GM12878 (cell line): ENCODE measurements around the gene HCN1. TPM values are rescaled to one million over a fixed set of nuclear protein-coding genes. Genes with fewer than 3 reads are reported as not detected.

Experiments
- ATAC-seq: fragments of 200-7000 bp; cut with Tn5 transposase; 3 replicates; pipeline ENCODE4 v1.9.1; 2020; ENCODE audit warnings: mild to moderate bottlenecking, moderate library complexity
- BruUV-seq: library from RNA; stranded (reverse); fragments of 400-500 nt; replicated peaks from 2 replicates; lab custom pipeline; 2021; lab: Mats Ljungman, UMichigan
- CTCF ChIA-PET: fragments of 300-600 bp; sonication (Branson Sonifier 250); formaldehyde crosslinking; extraction: SDS; loops from one replicate; lab custom pipeline; 2021; ENCODE audit warnings: inconsistent platforms; lab: Yijun Ruan, JAX
- POLR2A ChIA-PET: fragments of 350-600 bp; formaldehyde crosslinking; extraction: SDS; loops from one replicate; lab custom pipeline; 2021; ENCODE audit warnings: inconsistent platforms; lab: Charles Lee
- RAD21 ChIA-PET: fragments of 300-600 bp; sonication (Branson Sonifier 250); formaldehyde crosslinking; loops from one replicate; lab custom pipeline; 2023; ENCODE audit warnings: antibody characterized with exemption; ENCODE audit not compliant: unreplicated experiment; lab: Charles Lee
- SMC1A ChIA-PET: fragments of 300-600 bp; sonication (Branson Sonifier 250); formaldehyde crosslinking; loops from one replicate; lab custom pipeline; 2023; ENCODE audit not compliant: unreplicated experiment, uncharacterized antibody; lab: Charles Lee
- DNase-seq: peaks from one replicate; pipeline ENCODE4 v3.0.0-alpha.2; 2011; ENCODE audit warnings: low read depth, low spot score
- FAIRE-seq: peaks from 3 replicates; lab custom pipeline; 2011; peaks lifted over from hg19 to GRCh38; lab: Jason Lieb, UNC
- H2AFZ ChIP-seq: 2 replicates; pipeline ENCODE4 v1.6.0; 2011; ENCODE audit warnings: low read depth, low read length, control low read depth; ENCODE audit not compliant: control insufficient read depth
- H3K27ac ChIP-seq: 2 replicates; pipeline ENCODE4 v1.5.1; 2011; ENCODE audit warnings: control low read depth; ENCODE audit not compliant: control insufficient read depth, insufficient read depth
- H3K27me3 ChIP-seq, 2 experiments: replicated peaks in 1 of 2; 2 replicates each; pipeline versions ENCODE4 v1.6.0 to v1.6.1; 2011; ENCODE audit warnings: low read length in 1 of 2; ENCODE audit not compliant: control insufficient read depth in 2 of 2, insufficient read depth in 2 of 2
- H3K36me3 ChIP-seq, 2 experiments: 2 replicates each; pipeline ENCODE4 v1.5.1; 2011; ENCODE audit warnings: low read length in 1 of 2; ENCODE audit not compliant: control insufficient read depth in 2 of 2, insufficient read depth in 2 of 2
- H3K4me1 ChIP-seq: 2 replicates; pipeline ENCODE4 v1.6.1; 2011; ENCODE audit warnings: mild to moderate bottlenecking, low read length, moderate library complexity, mixed read lengths; ENCODE audit not compliant: control insufficient read depth, insufficient read depth
- H3K4me2 ChIP-seq: 2 replicates; pipeline ENCODE4 v1.6.0; 2011; ENCODE audit warnings: control low read depth; ENCODE audit not compliant: control insufficient read depth, insufficient read depth
- H3K4me3 ChIP-seq: fragments of 200-600 bp; sonication (generic); 2 replicates; pipeline ENCODE4 v1.5.1; 2016
- H3K79me2 ChIP-seq: 2 replicates; pipeline ENCODE4 v1.6.0; 2011; ENCODE audit warnings: low read length; ENCODE audit not compliant: control insufficient read depth, insufficient read depth
- H3K9ac ChIP-seq: 2 replicates; pipeline ENCODE4 v1.8.0; 2011; ENCODE audit warnings: low read length, control low read depth, mixed read lengths; ENCODE audit not compliant: control insufficient read depth, insufficient read depth
- H3K9me3 ChIP-seq: replicated peaks from 3 replicates; pipeline ENCODE4 v1.5.1; 2011; ENCODE audit warnings: mild to moderate bottlenecking, low read length; ENCODE audit not compliant: control insufficient read depth, insufficient read depth
- H4K20me1 ChIP-seq: 2 replicates; pipeline ENCODE4 v1.6.0; 2011; ENCODE audit not compliant: control insufficient read depth, insufficient read depth
- ETV6 ChIP-seq, 2 experiments: fragments of 450-650 bp in 1 of 2; IDR thresholded peaks in 1 of 2; conservative IDR thresholded peaks in 1 of 2; 2 replicates each; pipeline ENCODE4 v1.6.1; 2014; ENCODE audit warnings: antibody characterized with exemption in 1 of 2, borderline replicate concordance in 1 of 2, low read depth in 1 of 2, mild to moderate bottlenecking in 1 of 2, moderate library complexity in 1 of 2
- HDAC2 ChIP-seq: fragments of 200-600 bp; sonication (generic); IDR thresholded peaks from 2 replicates; pipeline ENCODE4 v1.6.1; 2017
- IKZF2 ChIP-seq, 2 experiments: fragments of 450-650 bp; IDR thresholded peaks; 2 replicates each; pipeline ENCODE4 v1.6.1; 2017; ENCODE audit warnings: mild to moderate bottlenecking in 2 of 2, moderate library complexity in 2 of 2
- IRF4 ChIP-seq: IDR thresholded peaks from 2 replicates; pipeline ENCODE4 v1.6.1; 2011; ENCODE audit warnings: low read depth, low read length
- POLR2A ChIP-seq: IDR thresholded peaks from 2 replicates; pipeline ENCODE4 v1.6.1; 2011; ENCODE audit warnings: low read depth, mild to moderate bottlenecking, low read length
- RAD21 ChIP-seq: IDR thresholded peaks from 2 replicates; pipeline ENCODE4 v1.6.1; 2011; ENCODE audit warnings: mild to moderate bottlenecking, low read depth, low read length, moderate library complexity; ENCODE audit not compliant: insufficient read depth
- RCOR1 ChIP-seq: conservative IDR thresholded peaks from 2 replicates; pipeline ENCODE4 v1.6.1; 2012; ENCODE audit warnings: low read depth, low read length, improper control_type of control experiment
- SIX5 ChIP-seq: IDR thresholded peaks from 2 replicates; pipeline ENCODE4 v1.6.1; 2011; ENCODE audit warnings: mild to moderate bottlenecking, low read depth, low read length, moderate library complexity; ENCODE audit not compliant: severe bottlenecking
- SMAD5 ChIP-seq: IDR thresholded peaks from 2 replicates; pipeline ENCODE4 v1.6.1; 2016; ENCODE audit warnings: antibody characterized with exemption, low read depth
- SP1 ChIP-seq: IDR thresholded peaks from one replicate; pipeline ENCODE4 v1.6.1; 2011; ENCODE audit warnings: low read depth, low read length
- SUPT20H ChIP-seq: IDR thresholded peaks from 2 replicates; pipeline ENCODE4 v1.6.1; 2011; ENCODE audit warnings: low read depth, mild to moderate bottlenecking, low read length, moderate library complexity, borderline replicate concordance; ENCODE audit not compliant: control insufficient read depth
- TCF12 ChIP-seq: IDR thresholded peaks from 2 replicates; pipeline ENCODE4 v1.6.1; 2011; ENCODE audit warnings: low read depth, mild to moderate bottlenecking, low read length
- YY1 ChIP-seq: IDR thresholded peaks from 2 replicates; pipeline ENCODE4 v1.6.1; 2011; ENCODE audit warnings: low read depth, mild to moderate bottlenecking, low read length
- WGBS: methylation state at CpG from one replicate; pipeline ENCODE4 v1.1.6; 2016; ENCODE audit warnings: low lambda C conversion rate; ENCODE audit not compliant: insufficient replicate concordance, insufficient coverage; ENCODE audit errors: missing lambda C conversion rate; 5-methylcytosine and 5-hydroxymethylcytosine counted together
- in situ Hi-C: fragments of 300-500 bp; cut with MboI; formaldehyde crosslinking; loops from 9 replicates; pipeline ENCODE4 v1.14.3; 2018; ENCODE audit warnings: mixed read lengths
- intact Hi-C: fragments of 100-400 bp; cut with micrococcal nuclease; formaldehyde crosslinking; loops from one replicate; pipeline ENCODE4 v1.14.2; 2022; ENCODE audit not compliant: unreplicated experiment
- polyA plus RNA-seq, 11 experiments: library from polyadenylated mRNA; depleted of rRNA in 4 of 11; unstranded in 6 of 11; stranded (reverse) in 5 of 11; fragments of >200 nt; fragmentation: Nextera tagmentation in 4 of 11; fragmentation: Illumina TruSeq in 1 of 11; extraction: Ambion mirVana in 4 of 11; extraction: Trizol in 1 of 11; gene quantifications; 1 replicate in 1 of 11; 2 replicates in 10 of 11; pipeline versions ENCODE4 v1.2.1 to v1.2.3, GENCODE V29; 2011 to 2016; ENCODE audit warnings: inconsistent platforms in 2 of 11, missing spikeins in 2 of 11, low read depth in 1 of 11
- total RNA-seq, 4 experiments: library from RNA; depleted of rRNA in 3 of 4; stranded (reverse); fragments of >200 nt in 3 of 4; fragmentation: Illumina TruSeq in 1 of 4; extraction: Trizol in 1 of 4; gene quantifications; 2 replicates each; pipeline versions ENCODE4 v1.2.1 to v1.2.3, GENCODE V29; 2013 to 2021
- TF ChIP-seq, protein P1 (sequence below): fragments of 450-650 bp; IDR thresholded peaks from 2 replicates; pipeline ENCODE4 v1.6.1; 2018; ENCODE audit warnings: borderline replicate concordance, mild to moderate bottlenecking; ENCODE audit not compliant: partially characterized antibody
- TF ChIP-seq, protein P2 (sequence below): fragments of 150-350 bp; IDR thresholded peaks from 2 replicates; pipeline ENCODE4 v1.6.1; 2016; ENCODE audit warnings: low read depth, low read length

The HCN1 gene
- total and polyA plus RNA-seq, 10 of the 15 experiments (the other 5 are each of a cell fraction or from before 2014, with no cell fraction given): not detected

DNA sequence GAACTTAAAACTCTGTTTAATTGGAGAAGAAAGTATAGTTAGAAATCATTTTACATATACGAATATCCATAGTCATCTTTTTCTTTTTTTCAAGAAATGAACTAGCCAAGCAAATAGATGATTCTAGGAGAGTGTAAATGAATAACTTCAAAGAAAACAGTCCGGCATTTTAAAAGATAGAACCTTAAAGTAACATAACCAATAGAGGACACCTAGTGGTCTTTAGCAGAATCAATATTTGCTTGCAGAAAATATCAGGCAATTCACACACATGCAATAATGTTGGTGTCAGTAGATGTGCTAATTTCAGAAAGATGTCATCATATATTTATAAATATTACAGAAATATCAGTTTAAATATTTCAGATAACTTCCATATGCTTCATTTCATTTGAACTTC lies 57.1 kb downstream of the HCN1 start (continued):
- TF ChIP-seq ETV6 (conservative IDR thresholded peaks at IDR 0.05 in 1 of 2, IDR thresholded peaks at IDR 0.05 in 1 of 2; ENCODE audit: borderline replicate concordance in 1 of 2, low read depth in 1 of 2) (no peak), SP1 (no peak)

DNA sequence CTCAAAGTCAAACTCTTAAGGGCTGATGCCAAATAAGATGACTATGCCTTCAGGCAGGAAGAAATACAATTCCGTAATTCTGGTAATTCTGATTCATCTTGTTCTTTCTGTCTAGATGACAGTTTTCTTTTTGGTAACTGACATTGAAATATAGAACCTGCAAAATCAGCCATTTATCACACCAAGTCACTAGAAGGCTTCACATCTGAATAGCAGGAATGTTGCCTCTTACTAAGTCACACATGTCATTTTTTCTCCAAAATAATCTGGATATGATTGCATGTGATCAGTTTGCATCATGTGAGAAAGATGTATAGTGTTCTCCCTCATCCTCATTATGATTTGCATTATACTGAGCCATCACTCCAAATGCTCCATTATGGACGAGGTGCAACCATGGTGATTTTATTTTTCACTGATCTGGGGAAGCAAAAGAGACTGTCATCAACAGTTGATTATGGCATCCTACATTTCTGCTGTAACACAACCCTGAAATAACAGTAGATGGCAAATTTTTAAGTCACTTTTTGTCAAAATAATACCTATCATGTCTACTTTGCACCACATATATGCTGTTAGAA lies 69.0 kb downstream of the HCN1 start:
- DNase-seq: no peak
- Histone ChIP-seq H3K4me1 (no peaks in the 10 kb centered on the region), H3K9me3 (no peaks in the 10 kb centered on the region), H3K9ac (no peak overlapping the region), H3K4me3 (no peak overlapping the region), H3K36me3 (no peaks in the 10 kb centered on the region), H3K27me3 (no peaks in the 10 kb centered on the region), H2AFZ (no peak overlapping the region), H3K79me2 (no peaks in the 10 kb centered on the region), H3K4me2 (no peak overlapping the region), H4K20me1 (no peaks in the 10 kb centered on the region), H3K27ac (no peak overlapping the region)
- WGBS: 7% methylated on average over 2 of the region's 2 CpGs
- ChIA-PET POLR2A (no interaction called here), SMC1A (no interaction called here), RAD21 (no interaction called here), CTCF (no interaction called here)
- ATAC-seq: no peak
- no TSS peak for BruUV-seq
- no peak for FAIRE-seq
- in situ Hi-C loops (no loop called here), intact Hi-C loops (no loop called here)
- TF ChIP-seq IKZF2 (IDR thresholded peaks at IDR 0.05): no peak
- TF ChIP-seq IRF4: no peak
- TF ChIP-seq YY1: no peak
- TF ChIP-seq SIX5: no peak
- no peak for TF ChIP-seq HDAC2
- no peak for TF ChIP-seq SMAD5
- no peak for TF ChIP-seq RAD21
- no peak for TF ChIP-seq SUPT20H
- TF ChIP-seq, protein P1, sequence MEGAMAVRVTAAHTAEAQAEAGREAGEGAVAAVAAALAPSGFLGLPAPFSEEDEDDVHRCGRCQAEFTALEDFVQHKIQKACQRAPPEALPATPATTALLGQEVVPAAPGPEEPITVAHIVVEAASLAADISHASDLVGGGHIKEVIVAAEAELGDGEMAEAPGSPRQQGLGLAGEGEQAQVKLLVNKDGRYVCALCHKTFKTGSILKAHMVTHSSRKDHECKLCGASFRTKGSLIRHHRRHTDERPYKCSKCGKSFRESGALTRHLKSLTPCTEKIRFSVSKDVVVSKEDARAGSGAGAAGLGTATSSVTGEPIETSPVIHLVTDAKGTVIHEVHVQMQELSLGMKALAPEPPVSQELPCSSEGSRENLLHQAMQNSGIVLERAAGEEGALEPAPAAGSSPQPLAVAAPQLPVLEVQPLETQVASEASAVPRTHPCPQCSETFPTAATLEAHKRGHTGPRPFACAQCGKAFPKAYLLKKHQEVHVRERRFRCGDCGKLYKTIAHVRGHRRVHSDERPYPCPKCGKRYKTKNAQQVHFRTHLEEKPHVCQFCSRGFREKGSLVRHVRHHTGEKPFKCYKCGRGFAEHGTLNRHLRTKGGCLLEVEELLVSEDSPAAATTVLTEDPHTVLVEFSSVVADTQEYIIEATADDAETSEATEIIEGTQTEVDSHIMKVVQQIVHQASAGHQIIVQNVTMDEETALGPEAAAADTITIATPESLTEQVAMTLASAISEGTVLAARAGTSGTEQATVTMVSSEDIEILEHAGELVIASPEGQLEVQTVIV: no peak
- no peak for TF ChIP-seq POLR2A
- TF ChIP-seq, protein P2, sequence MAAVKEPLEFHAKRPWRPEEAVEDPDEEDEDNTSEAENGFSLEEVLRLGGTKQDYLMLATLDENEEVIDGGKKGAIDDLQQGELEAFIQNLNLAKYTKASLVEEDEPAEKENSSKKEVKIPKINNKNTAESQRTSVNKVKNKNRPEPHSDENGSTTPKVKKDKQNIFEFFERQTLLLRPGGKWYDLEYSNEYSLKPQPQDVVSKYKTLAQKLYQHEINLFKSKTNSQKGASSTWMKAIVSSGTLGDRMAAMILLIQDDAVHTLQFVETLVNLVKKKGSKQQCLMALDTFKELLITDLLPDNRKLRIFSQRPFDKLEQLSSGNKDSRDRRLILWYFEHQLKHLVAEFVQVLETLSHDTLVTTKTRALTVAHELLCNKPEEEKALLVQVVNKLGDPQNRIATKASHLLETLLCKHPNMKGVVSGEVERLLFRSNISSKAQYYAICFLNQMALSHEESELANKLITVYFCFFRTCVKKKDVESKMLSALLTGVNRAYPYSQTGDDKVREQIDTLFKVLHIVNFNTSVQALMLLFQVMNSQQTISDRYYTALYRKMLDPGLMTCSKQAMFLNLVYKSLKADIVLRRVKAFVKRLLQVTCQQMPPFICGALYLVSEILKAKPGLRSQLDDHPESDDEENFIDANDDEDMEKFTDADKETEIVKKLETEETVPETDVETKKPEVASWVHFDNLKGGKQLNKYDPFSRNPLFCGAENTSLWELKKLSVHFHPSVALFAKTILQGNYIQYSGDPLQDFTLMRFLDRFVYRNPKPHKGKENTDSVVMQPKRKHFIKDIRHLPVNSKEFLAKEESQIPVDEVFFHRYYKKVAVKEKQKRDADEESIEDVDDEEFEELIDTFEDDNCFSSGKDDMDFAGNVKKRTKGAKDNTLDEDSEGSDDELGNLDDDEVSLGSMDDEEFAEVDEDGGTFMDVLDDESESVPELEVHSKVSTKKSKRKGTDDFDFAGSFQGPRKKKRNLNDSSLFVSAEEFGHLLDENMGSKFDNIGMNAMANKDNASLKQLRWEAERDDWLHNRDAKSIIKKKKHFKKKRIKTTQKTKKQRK: no peak
- TF ChIP-seq RCOR1: no peak
- no peak for TF ChIP-seq TCF12
